Smooth muscle cell (in vitro differentiated cells): ENCODE results near the gene GART. TPM values are rescaled to one million over a fixed set of nuclear protein-coding genes. Genes with fewer than 3 reads are reported as not detected.

ENCODE experiments used
- DNase-seq: peaks from one replicate; lab custom pipeline; 2025; ENCODE audit not compliant: unreplicated experiment; lab: John Stamatoyannopoulos, UW
- H2AFZ ChIP-seq: fragments of 200-600 bp; sonication (generic); 2 replicates; pipeline ENCODE4 v1.6.0; 2016; ENCODE audit warnings: antibody characterized with exemption, low read depth, mild to moderate bottlenecking
- H3F3A ChIP-seq: fragments of 200-600 bp; sonication (generic); 2 replicates; pipeline ENCODE4 v1.6.0; 2017; ENCODE audit warnings: antibody characterized with exemption, low read depth
- H3K27ac ChIP-seq: fragments of 200-600 bp; sonication (generic); 2 replicates; pipeline ENCODE4 v1.5.1; 2016; ENCODE audit warnings: low read depth, mild to moderate bottlenecking
- H3K27me3 ChIP-seq: fragments of 200-600 bp; sonication (generic); 2 replicates; pipeline ENCODE4 v1.6.1; 2016; ENCODE audit warnings: low read depth, mild to moderate bottlenecking
- H3K36me3 ChIP-seq: fragments of 200-600 bp; sonication (generic); 2 replicates; pipeline ENCODE4 v1.5.1; 2016; ENCODE audit warnings: low read depth
- H3K4me1 ChIP-seq: fragments of 200-600 bp; sonication (generic); 2 replicates; pipeline ENCODE4 v1.5.1; 2016; ENCODE audit warnings: low read depth
- H3K4me2 ChIP-seq: fragments of 200-600 bp; sonication (generic); 2 replicates; pipeline ENCODE4 v1.6.0; 2016; ENCODE audit warnings: mild to moderate bottlenecking
- H3K4me3 ChIP-seq: fragments of 200-600 bp; sonication (generic); 2 replicates; pipeline ENCODE4 v1.5.1; 2016; ENCODE audit warnings: mild to moderate bottlenecking
- H3K79me2 ChIP-seq: fragments of 200-600 bp; sonication (generic); 2 replicates; pipeline ENCODE4 v1.6.0; 2016; ENCODE audit warnings: low read depth, mild to moderate bottlenecking
- H3K9ac ChIP-seq: fragments of 200-600 bp; sonication (generic); 2 replicates; pipeline ENCODE4 v1.6.0; 2016; ENCODE audit warnings: low read depth
- H3K9me3 ChIP-seq: fragments of 200-600 bp; sonication (generic); replicated peaks from 2 replicates; pipeline ENCODE4 v1.5.1; 2016; ENCODE audit warnings: low read depth
- H4K20me1 ChIP-seq: fragments of 200-600 bp; sonication (generic); 2 replicates; pipeline ENCODE4 v1.6.0; 2016; ENCODE audit warnings: low read depth
- WGBS: methylation state at CpG from one replicate; pipeline ENCODE4 v1.1.7; 2016; ENCODE audit warnings: low lambda C conversion rate; 5-methylcytosine and 5-hydroxymethylcytosine counted together
- polyA plus RNA-seq: library from polyadenylated mRNA; unstranded; fragments of >200 nt; fragmentation: Nextera tagmentation; extraction: Ambion mirVana; gene quantifications from 2 replicates; pipeline ENCODE4 v1.2.1, GENCODE V29; 2016
- total RNA-seq: library from RNA; depleted of rRNA; stranded (reverse); fragments of >200 nt; gene quantifications from 2 replicates; pipeline ENCODE4 v1.2.3, GENCODE V29; 2014
- TF ChIP-seq, protein P1 (sequence below): fragments of 200-600 bp; sonication (generic); IDR thresholded peaks from 2 replicates; pipeline ENCODE4 v1.5.1; 2017; ENCODE audit warnings: borderline replicate concordance, mild to moderate bottlenecking, antibody characterized with exemption; ENCODE audit not compliant: insufficient read depth, poor library complexity, severe bottlenecking

GART gene
- total and polyA plus RNA-seq, 2 experiments from 2014 or later: 29.0 to 38.3 TPM

DNA sequence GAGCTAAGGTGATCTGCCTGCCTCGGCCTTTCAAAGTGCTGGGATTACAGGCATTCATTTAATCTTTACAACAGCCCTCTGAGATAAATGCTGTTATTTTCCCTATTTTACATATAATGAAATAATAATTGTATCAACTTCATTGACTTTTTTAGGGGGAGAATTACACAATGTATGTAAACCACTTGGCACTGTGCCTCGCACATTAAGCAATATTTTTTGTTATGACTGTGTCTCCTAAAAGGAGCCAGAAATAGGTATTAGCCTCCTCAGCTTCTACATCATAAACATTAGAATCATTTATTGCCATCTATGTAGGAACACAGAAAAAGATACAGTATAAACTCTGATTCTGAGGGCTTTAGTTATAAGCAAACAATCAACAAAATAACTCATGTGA lies 49.3 kb downstream of the GART start:
- Histone ChIP-seq H3K79me2 (no peaks in the 10 kb centered on the region), H3K9me3 (no peaks in the 10 kb centered on the region), H3F3A (no peaks in the 10 kb centered on the region), H3K4me1 (peaks cover 5% of the 10 kb centered on the region), H4K20me1 (no peaks in the 10 kb centered on the region), H3K36me3 (no peaks in the 10 kb centered on the region), H3K27ac (no peak overlapping the region), H3K4me3 (no peak overlapping the region), H3K4me2 (no peak overlapping the region), H2AFZ (no peak overlapping the region), H3K9ac (no peak overlapping the region), H3K27me3 (no peaks in the 10 kb centered on the region)
- WGBS: 93% methylated on average over 2 of the region's 2 CpGs
- DNase-seq: no peak
- TF ChIP-seq, protein P1, sequence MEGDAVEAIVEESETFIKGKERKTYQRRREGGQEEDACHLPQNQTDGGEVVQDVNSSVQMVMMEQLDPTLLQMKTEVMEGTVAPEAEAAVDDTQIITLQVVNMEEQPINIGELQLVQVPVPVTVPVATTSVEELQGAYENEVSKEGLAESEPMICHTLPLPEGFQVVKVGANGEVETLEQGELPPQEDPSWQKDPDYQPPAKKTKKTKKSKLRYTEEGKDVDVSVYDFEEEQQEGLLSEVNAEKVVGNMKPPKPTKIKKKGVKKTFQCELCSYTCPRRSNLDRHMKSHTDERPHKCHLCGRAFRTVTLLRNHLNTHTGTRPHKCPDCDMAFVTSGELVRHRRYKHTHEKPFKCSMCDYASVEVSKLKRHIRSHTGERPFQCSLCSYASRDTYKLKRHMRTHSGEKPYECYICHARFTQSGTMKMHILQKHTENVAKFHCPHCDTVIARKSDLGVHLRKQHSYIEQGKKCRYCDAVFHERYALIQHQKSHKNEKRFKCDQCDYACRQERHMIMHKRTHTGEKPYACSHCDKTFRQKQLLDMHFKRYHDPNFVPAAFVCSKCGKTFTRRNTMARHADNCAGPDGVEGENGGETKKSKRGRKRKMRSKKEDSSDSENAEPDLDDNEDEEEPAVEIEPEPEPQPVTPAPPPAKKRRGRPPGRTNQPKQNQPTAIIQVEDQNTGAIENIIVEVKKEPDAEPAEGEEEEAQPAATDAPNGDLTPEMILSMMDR: no peak

DNA sequence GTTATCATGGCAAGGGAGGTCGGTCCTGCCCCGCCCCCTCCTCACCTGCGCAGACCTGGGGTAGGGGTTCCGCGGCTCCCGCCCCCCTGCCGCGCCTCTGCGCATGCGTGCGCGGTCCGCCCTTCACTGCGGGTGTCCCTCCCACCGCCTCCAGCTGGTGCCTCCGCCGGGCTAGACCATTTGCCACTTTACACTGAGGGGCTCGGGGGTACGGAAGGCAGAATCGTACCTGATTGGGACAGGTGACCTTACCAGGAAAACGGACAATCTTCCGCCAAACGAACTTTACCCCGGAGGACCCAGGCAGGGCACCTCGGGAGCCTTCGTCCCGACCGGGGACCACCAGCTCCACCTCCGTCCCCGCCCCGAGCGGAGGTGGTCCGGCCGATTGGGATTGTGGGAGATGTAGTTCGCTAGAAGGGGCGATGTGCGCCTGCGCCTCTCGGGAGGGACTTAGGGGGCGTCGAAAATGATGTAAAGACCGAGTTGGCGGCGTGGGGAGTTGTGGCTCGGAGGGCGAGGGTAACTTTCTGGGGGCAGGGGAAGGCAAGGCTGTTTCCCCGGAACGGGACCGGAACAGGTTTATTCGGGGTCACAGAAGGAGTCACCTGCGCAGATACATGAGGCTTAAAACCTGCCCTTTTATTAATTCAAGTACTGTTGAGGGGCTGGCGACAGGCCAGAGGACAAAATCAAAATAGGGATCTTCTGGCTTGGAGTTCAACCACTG lies 50.4 kb downstream of the GART start, which contains the start of gene DNAJC28:
DNAJC28 (minus strand) TSS at position 344 of the 730 bp plus-strand sequence. CDS start 2,323 bp downstream, outside the sequence.
- peak within 1 kb of the TSS; percentile 79 for H3K9ac ChIP-seq
- H3K27ac ChIP-seq: no peak within 1 kb of the TSS
- peak within 1 kb of the TSS; percentile 94 for H3K4me3 ChIP-seq
- DNase-seq: peak; percentile 91
- H3K27me3 ChIP-seq: no peaks in the 10 kb centered on the region
- peak within 1 kb of the TSS; percentile 98 for H3K4me2 ChIP-seq
- no peaks in the 10 kb centered on the region for H3K36me3 ChIP-seq
- 1% methylated on average over 42 of the region's 52 CpGs for WGBS
- H3K9me3 ChIP-seq: no peaks in the 10 kb centered on the region
- H3K4me1 ChIP-seq: peaks cover 5% of the 10 kb centered on the region
- peak within 1 kb of the TSS; percentile 99 for H2AFZ ChIP-seq
- H3K79me2 ChIP-seq: no peaks in the 10 kb centered on the region
- TF ChIP-seq, protein P1: no peak
- no peaks in the 10 kb centered on the region for H3F3A ChIP-seq
- H4K20me1 ChIP-seq: no peaks in the 10 kb centered on the region

DNA sequence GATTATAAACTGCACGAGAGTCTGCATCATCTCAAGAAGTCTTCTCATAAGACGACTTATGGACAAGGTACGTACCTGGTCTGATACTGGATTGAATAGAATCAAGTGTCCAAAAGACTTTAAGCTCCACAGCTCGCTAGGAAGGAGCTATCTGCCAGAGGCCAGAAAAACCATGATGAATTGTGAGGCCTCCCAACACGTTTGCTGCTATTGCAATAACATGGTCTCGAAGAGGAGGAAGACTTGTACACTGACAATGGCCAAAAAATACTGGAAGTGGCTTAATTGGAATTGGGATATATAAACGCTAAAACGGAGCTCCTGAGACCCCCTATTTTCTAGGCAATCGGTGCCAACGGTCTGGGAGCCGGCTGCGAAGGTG lies 50.9 kb downstream of the GART start:
- H2AFZ ChIP-seq: peak overlapping the region; percentile 99
- H3K27me3 ChIP-seq: no peaks in the 10 kb centered on the region
- no peak overlapping the region for H3K27ac ChIP-seq
- H3K36me3 ChIP-seq: no peaks in the 10 kb centered on the region
- WGBS: 26% methylated on average over 12 of the region's 12 CpGs
- H3K4me2 ChIP-seq: peak overlapping the region; percentile 98
- H3K4me1 ChIP-seq: peaks cover 5% of the 10 kb centered on the region
- peak overlapping the region; percentile 94 for H3K4me3 ChIP-seq
- TF ChIP-seq, protein P1: no peak
- no peaks in the 10 kb centered on the region for H3F3A ChIP-seq
- DNase-seq: no peak
- H3K9me3 ChIP-seq: no peaks in the 10 kb centered on the region
- peak overlapping the region; percentile 79 for H3K9ac ChIP-seq
- H4K20me1 ChIP-seq: no peaks in the 10 kb centered on the region
- H3K79me2 ChIP-seq: no peaks in the 10 kb centered on the region

DNA sequence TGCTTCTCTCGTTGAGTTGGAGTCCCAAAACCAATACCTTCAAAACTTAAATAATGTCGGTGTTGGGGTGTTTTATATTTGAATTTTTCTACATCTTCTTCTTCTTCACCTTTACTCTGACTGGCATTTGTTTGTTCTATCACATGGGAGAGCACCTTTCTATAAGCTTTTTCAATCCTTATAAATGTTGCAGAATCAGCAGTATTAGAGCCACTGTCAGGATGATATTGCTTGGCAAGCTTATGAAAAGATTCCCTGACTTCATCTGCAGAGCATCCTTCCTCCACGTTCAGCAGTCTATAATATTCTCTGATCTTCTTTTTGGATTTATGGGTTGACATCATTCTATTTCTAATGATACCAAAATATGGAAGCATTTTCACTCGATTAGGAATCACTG lies 53.0 kb downstream of the GART start:
- H3K9me3 ChIP-seq: no peaks in the 10 kb centered on the region
- H3K9ac ChIP-seq: no peak overlapping the region
- no peak overlapping the region for H3K4me3 ChIP-seq
- no peak overlapping the region for H3K4me2 ChIP-seq
- H3F3A ChIP-seq: no peaks in the 10 kb centered on the region
- no peak overlapping the region for H2AFZ ChIP-seq
- DNase-seq: no peak
- H3K79me2 ChIP-seq: no peaks in the 10 kb centered on the region
- WGBS: 91% methylated on average over 4 of the region's 4 CpGs
- TF ChIP-seq, protein P1: no peak
- no peaks in the 10 kb centered on the region for H4K20me1 ChIP-seq
- peaks cover 5% of the 10 kb centered on the region for H3K4me1 ChIP-seq
- no peaks in the 10 kb centered on the region for H3K27me3 ChIP-seq
- H3K27ac ChIP-seq: no peak overlapping the region
- H3K36me3 ChIP-seq: no peaks in the 10 kb centered on the region
